SU-DHL-6 (cell line): Measurements from ENCODE around the gene KATNIP.

Experiments
- H2AFZ ChIP-seq: fragments of 200-600 bp; sonication (generic); 2 replicates; pipeline ENCODE4 v1.6.1; 2014; ENCODE audit warnings: low read depth, mild to moderate bottlenecking, moderate library complexity, mixed read lengths, antibody characterized with exemption, low read length; ENCODE audit not compliant: severe bottlenecking
- H3F3A ChIP-seq: fragments of 200-600 bp; shearing (Covaris generic); 2 replicates; pipeline ENCODE4 v1.6.0; 2016; ENCODE audit warnings: antibody characterized with exemption, mild to moderate bottlenecking; ENCODE audit not compliant: insufficient read depth
- H3K27ac ChIP-seq: fragments of 200-600 bp; sonication (generic); 2 replicates; pipeline ENCODE4 v1.5.1; 2016; ENCODE audit warnings: low read depth, mild to moderate bottlenecking, low read length, moderate library complexity, mixed read lengths
- H3K27me3 ChIP-seq: fragments of 200-600 bp; sonication (generic), shearing (Covaris generic); 2 replicates; pipeline ENCODE4 v1.6.0; 2014; ENCODE audit warnings: mild to moderate bottlenecking, low read length
- H3K36me3 ChIP-seq: fragments of 200-600 bp; sonication (generic); 2 replicates; pipeline ENCODE4 v1.6.1; 2014; ENCODE audit warnings: mild to moderate bottlenecking, low read length, mixed read lengths
- H3K4me2 ChIP-seq: fragments of 300-600, 200-600 bp; shearing (Covaris generic), sonication (generic); 2 replicates; pipeline ENCODE4 v1.6.0; 2014; ENCODE audit warnings: low read length, low read depth, mild to moderate bottlenecking; ENCODE audit not compliant: poor library complexity, severe bottlenecking
- H3K4me3 ChIP-seq: fragments of 200-600 bp; sonication (generic); 2 replicates; pipeline ENCODE4 v1.5.1; 2014; ENCODE audit warnings: antibody characterized with exemption, low read length, mild to moderate bottlenecking, mixed read lengths; ENCODE audit not compliant: insufficient read depth, poor library complexity, severe bottlenecking
- H3K79me2 ChIP-seq: fragments of 200-600 bp; sonication (generic); 2 replicates; pipeline ENCODE4 v1.6.1; 2014; ENCODE audit warnings: mild to moderate bottlenecking, low read length, moderate library complexity; ENCODE audit not compliant: insufficient read depth
- H3K9ac ChIP-seq: fragments of 200-600 bp; sonication (generic); 2 replicates; pipeline ENCODE4 v1.7.0; 2014; ENCODE audit warnings: mild to moderate bottlenecking, low read length
- H3K9me2 ChIP-seq: fragments of 200-600 bp; sonication (generic); replicated peaks from 2 replicates; pipeline ENCODE4 v1.6.1; 2014; ENCODE audit warnings: low read length; ENCODE audit not compliant: insufficient read depth
- H3K9me3 ChIP-seq: fragments of 200-600 bp; sonication (generic); 2 replicates; pipeline ENCODE4 v1.6.1; 2014; ENCODE audit warnings: low read length, mixed read lengths; ENCODE audit not compliant: insufficient read depth
- H4K20me1 ChIP-seq: fragments of 200-600 bp; sonication (generic); 2 replicates; pipeline ENCODE4 v1.6.1; 2014; ENCODE audit warnings: low read depth, mild to moderate bottlenecking, antibody characterized with exemption, low read length, moderate library complexity, mixed read lengths
- CTCF ChIP-seq: fragments of 200-600 bp; sonication (generic); IDR thresholded peaks from one replicate; pipeline ENCODE4 v1.5.1; 2017; ENCODE audit warnings: antibody characterized with exemption, mild to moderate bottlenecking, low read length, moderate library complexity; ENCODE audit not compliant: insufficient read depth, poor library complexity, severe bottlenecking
- EZH2phosphoT487 ChIP-seq: fragments of 200-600 bp; sonication (generic), shearing (Covaris generic); conservative IDR thresholded peaks from 2 replicates; pipeline ENCODE4 v1.6.1; 2018; ENCODE audit warnings: mild to moderate bottlenecking, antibody characterized with exemption, low read length, moderate library complexity, mixed read lengths

KATNIP gene

GRCh38 chr16:27558932-27559331 lies 9.0 kb downstream of the KATNIP start:
- no peak overlapping the region for H3K4me2 ChIP-seq
- H3K36me3 ChIP-seq: no peaks in the 10 kb centered on the region
- H3K79me2 ChIP-seq: no peaks in the 10 kb centered on the region
- H2AFZ ChIP-seq: no peak overlapping the region
- no peaks in the 10 kb centered on the region for H3K9me2 ChIP-seq
- H3K27ac ChIP-seq: no peak overlapping the region
- no peak overlapping the region for H3K4me3 ChIP-seq
- no peaks in the 10 kb centered on the region for H3F3A ChIP-seq
- H3K9me3 ChIP-seq: no peaks in the 10 kb centered on the region
- H3K9ac ChIP-seq: no peak overlapping the region
- no peak for TF ChIP-seq CTCF
- no peak for TF ChIP-seq EZH2phosphoT487
- no peaks in the 10 kb centered on the region for H3K27me3 ChIP-seq
- H4K20me1 ChIP-seq: no peaks in the 10 kb centered on the region

GRCh38 chr16:27561216-27561615 lies 11.3 kb downstream of the KATNIP start:
- Histone ChIP-seq H3K9me2 (no peaks in the 10 kb centered on the region), H3K79me2 (no peaks in the 10 kb centered on the region), H3K27me3 (no peaks in the 10 kb centered on the region), H3K27ac (no peak overlapping the region), H3K4me3 (no peak overlapping the region), H2AFZ (no peak overlapping the region), H3F3A (no peaks in the 10 kb centered on the region), H3K9ac (no peak overlapping the region), H3K9me3 (no peaks in the 10 kb centered on the region), H3K4me2 (no peak overlapping the region), H3K36me3 (no peaks in the 10 kb centered on the region), H4K20me1 (no peaks in the 10 kb centered on the region)
- TF ChIP-seq CTCF: no peak
- no peak for TF ChIP-seq EZH2phosphoT487

GRCh38 chr16:27564224-27564623 lies 14.3 kb downstream of the KATNIP start:
- Histone ChIP-seq H3K9me3 (no peaks in the 10 kb centered on the region), H3K79me2 (no peaks in the 10 kb centered on the region), H3K4me3 (no peak overlapping the region), H3K27ac (no peak overlapping the region), H3F3A (no peaks in the 10 kb centered on the region), H3K27me3 (no peaks in the 10 kb centered on the region), H2AFZ (no peak overlapping the region), H3K9ac (no peak overlapping the region), H4K20me1 (no peaks in the 10 kb centered on the region), H3K9me2 (no peaks in the 10 kb centered on the region), H3K36me3 (no peaks in the 10 kb centered on the region), H3K4me2 (no peak overlapping the region)
- no peak for TF ChIP-seq EZH2phosphoT487
- no peak for TF ChIP-seq CTCF
